HG03045 (cell line): ENCODE results near the gene ZFPL1.
A peak's percentile ranks its signal among the peaks of the same experiment; 100 is the strongest.
"Not testable (repeated sequence)": the region's sequence is repeated elsewhere in the genome, so short reads cannot be mapped to it uniquely, and the experiment has no call there.

Experiments used
- ATAC-seq: cut with Tn5 transposase; IDR thresholded peaks from one replicate; pipeline ENCODE4 v1.9.1; 2021; ENCODE audit warnings: mild to moderate bottlenecking, moderate library complexity; ENCODE audit not compliant: unreplicated experiment

Gene ZFPL1

DNA sequence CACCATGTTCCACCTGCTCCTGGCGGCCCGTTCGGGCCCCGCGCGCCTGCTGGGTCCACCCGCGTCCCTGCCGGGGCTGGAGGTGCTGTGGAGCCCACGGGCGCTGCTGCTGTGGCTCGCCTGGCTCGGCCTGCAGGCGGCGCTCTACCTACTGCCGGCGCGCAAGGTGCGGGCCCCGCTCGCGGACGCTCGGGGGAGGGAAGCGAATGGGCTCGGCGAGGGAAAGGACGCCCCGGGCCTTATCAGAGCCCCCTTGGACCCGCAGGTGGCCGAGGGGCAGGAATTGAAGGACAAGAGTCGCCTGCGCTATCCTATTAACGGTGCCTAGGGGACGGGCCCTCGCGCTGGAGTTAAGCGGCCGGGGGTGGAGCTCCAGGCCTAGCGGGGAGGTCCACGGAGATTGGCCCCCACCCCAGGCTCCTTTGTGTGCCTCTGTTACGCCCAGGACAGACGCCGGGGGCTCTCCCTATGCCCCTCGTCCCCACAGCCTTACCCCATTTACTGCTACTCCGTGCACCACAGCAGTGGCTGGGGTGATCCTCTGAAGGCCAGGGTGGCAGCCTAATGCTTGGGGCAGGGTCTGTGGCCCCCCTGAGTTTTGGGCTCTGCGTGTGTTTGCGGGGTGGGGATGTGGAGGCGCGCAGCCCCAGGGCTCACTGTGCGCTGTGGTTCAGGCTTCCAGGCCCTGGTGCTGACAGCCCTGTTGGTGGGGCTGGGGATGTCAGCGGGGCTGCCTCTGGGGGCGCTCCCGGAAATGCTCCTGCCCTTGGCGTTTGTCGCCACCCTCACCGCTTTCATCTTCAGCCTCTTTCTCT, 28.7 kb downstream of the ZFPL1 start:
- peak; percentile 29 for ATAC-seq

DNA sequence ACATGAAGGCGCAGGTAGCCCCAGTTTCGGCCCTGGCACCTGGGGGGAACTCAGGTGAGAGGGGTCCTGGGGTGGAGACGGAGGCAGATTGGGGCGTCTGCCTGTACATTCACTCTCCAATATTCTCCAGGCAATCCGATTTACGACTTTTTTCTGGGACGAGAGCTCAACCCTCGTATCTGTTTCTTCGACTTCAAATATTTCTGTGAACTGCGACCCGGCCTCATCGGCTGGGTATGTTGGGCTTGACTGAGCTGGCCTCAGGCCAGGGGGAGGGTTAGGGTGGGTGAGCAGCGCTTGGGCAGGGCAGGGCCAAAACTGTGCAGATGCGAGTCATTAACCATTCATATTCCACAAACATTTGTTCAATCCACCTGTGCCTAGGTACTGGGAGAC, 29.3 kb downstream of the ZFPL1 start:
- no peak for ATAC-seq

- ATAC-seq, result no peak
These were observed 29.8 kb downstream of the ZFPL1 start for GRCh38 chr11:65113839-65114238.

DNA sequence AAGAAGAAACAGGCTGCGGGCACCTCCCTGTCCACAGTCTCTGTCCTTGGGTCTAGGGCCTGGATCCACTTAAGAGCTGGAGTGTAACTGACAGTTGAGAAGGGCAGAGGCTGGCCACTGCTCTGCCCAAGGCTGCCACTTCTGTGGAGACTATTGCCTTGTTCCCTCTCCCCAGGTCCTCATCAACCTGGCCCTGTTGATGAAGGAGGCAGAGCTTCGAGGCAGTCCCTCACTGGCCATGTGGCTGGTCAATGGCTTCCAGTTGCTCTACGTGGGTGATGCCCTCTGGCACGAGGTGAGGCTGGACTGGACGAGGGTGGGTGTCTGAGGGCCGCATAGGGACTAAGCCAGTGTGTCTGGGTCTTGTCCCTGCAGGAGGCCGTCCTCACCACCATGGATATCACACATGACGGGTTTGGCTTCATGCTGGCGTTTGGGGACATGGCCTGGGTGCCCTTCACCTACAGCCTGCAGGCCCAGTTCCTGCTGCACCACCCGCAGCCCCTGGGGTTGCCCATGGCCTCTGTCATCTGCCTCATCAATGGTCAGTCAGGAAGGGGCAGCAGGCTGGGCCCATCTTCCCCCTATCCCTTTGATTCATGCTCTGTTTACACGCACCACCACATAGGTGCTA, 30.6 kb downstream of the ZFPL1 start:
- no peak for ATAC-seq

GRCh38 chr11:65115361-65116082, 31.5 kb downstream of the ZFPL1 start:
- ATAC-seq, result no peak

DNA sequence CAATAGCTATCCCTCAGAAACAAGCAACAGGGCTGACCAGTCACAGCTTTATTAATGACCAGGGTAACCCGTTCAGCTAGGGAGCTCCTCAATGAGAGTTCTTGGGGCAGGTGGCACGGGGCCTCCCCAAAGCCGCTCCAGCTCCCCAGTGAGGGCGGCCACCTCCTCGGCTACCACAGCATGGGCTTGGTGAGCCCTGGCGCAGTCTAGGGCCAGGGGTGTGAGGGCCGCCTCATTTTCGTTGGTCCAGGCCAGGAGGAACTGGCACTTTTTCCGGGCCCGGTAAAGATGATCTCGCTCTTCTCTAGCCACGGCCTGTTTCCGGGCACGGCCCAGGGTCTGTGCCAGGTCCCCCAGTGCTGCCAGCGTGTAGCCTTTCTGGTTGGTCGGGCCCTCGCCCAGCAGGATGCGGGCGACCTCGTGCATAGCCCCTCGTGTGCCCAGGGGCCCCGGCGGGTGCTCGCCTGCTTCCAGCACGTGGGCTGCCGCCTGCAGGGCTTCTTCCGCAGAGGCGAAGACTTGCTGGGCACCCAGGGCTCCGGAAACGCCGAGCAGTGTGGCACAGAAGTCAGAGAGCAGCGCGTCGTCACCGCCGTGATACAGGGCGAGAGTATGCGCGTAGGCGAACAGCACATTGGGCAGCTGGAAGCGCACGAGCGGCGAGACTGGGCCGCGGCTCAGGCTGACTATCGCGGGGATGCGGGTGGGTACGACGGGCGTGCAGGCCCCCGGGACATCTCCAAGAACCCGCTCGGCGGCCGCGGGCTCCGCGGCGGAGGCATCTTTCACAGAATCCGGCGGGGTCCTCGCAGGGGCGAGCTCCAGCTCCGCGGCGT, 32.6 kb downstream of the ZFPL1 start:
- ATAC-seq, result no peak

DNA sequence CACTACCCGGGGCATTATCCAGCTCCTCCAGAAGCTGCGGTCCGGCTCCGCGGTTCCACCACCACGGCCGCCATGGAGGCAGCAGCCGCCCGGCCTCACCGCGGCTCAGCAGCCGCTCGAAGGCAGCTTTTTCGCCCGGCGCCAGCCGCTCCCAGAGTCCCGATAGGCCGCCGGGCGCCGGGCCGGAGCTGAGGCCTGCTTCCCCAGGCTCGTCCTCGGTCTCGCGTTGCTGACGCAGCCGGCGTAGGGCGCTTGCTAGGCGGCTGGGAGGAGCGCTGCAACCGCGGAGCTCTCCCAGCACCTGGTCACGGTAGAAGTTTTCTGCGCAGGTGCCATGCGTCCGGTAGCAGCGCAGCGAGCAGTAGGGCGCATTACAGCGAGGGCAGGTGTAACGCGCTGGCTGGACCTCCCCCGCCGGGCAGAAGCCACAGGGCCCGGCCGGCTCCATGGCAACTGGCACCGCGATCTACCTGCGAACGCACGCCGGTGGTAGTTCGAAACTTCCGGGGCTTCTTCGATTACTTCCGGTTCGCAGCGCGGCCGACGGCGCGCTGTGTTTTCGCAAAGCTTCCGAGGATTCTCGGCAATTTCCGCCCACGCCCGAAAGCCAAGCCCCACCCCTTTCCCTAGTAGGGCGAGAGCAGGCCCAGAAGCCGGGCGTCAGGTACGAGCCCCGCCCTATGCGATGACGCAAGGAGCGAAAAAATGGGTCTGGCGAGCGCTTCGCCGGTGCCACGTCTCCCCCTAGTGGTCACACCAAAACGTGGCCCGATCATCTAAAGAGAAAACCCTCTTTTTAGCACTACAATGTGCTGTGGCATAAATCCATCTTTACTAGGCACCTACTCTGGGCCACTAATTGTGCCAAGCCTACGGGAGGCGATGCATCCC, 33.4 kb downstream of the ZFPL1 start, which contains the start of gene ZNHIT2:
TSS of gene ZNHIT2 (minus strand) at position 496 of the 891 bp plus-strand sequence. CDS start at position 448, 48 bp downstream.
- ATAC-seq, result peak; percentile 50

DNA sequence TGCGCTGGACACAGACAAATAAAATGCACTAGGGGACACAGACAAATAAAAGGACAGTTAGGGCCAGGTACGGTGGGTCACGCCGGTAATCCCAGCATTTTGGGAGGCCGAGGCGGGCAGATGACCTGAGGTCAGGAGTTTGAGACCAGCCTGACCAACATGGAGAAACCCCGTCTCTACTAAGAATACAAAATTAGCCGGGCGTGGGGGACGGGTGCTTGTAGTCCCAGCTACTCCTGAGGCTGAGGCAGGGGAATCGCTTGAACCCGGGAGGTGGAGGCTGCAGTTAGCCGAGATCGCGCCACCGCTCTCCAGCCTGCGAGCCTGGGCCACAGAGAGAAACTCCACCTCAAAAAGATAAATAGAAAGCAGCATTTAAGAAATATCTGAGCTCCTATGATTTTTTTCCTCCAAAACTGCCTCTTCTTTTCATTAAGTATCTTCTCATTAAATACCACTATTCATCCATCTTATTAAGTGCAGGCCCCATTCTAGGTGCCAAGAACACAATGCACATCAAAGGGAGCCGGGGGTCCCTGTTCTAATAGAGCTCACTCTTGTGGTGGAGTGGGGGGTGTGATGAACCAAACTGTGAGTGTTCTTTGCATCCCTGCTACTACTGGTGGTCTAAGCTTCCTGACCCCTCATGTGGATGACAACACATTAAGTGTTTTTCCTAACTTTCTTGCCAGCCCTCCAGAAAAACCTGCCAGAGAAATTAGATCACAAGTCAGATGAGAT, 34.2 kb downstream of the ZFPL1 start:
- no peak for ATAC-seq

DNA sequence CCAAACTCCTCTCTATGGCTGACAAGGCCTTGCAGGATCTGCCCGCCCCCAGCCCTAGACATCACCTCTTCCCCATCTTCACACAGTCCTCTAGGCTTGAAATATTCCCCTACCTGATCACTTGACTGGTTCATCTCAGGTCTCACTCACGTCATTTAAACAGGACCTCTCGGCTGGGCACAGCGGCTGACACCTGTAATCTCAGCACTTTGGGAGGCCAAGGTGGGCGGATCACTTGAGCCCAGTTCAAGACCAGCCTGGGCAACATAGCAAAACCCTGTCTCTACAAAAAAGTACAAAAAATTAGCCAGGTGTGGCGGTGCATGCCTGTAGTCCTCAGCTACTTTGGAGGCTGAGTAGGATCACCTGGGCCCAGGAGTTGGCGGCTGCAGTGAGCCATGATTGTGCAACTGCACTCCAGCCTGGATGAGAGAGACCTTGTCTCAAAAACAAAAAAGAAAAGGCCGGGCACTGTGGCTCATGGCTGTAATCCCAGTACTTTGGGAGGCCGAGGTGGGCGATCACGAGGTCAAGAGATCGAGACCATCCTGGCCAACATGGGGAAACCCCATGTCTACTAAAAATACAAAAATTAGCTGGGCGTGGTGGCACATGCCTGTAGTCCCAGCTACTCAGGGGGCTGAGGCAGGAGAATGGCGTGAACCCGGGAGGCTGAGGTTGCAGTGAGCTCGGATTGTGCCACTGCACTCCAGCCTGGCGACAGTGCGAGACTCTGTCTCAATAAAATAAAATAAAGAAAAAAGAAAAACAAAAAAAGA, 35.1 kb downstream of the ZFPL1 start:
- ATAC-seq, result not testable (repeated sequence)

- no peak for ATAC-seq
These were observed 35.6 kb downstream of the ZFPL1 start for GRCh38 chr11:65119670-65119995.

DNA sequence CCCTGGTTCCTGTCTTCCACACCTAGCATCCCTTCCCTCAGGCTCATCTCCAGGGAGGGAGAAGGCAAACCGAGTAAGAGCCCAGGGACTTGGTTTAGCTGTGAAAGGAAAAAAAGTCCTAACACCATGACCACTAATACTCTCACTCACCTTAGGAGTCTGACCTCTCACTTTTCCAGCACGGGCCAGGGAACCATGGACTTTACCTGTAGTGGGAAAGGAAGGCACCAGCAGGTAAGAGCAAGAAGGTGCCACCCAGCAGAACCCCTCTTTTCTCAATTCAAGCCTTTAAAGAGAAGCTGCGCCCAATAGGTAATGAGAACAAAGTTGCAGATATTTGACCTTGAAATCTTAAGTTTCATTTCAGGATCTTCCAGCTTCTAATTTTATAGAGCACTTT, 36.8 kb downstream of the ZFPL1 start:
- no peak for ATAC-seq

GRCh38 chr11:65121447-65121864, 37.4 kb downstream of the ZFPL1 start:
- no peak for ATAC-seq

GRCh38 chr11:65121865-65122696, 38.1 kb downstream of the ZFPL1 start, which contains the start of the genes FAU and MRPL49:
Gene FAU (minus strand): TSS chr11:65122134. CDS start chr11:65121813, 321 bp downstream.
Gene MRPL49 (plus strand): TSS chr11:65122321. CDS start chr11:65122347, 26 bp downstream.
- peak; percentile 65 for ATAC-seq

GRCh38 chr11:65124480-65125196, 40.6 kb downstream of the ZFPL1 start:
- no peak for ATAC-seq

GRCh38 chr11:65125197-65126056, 41.4 kb downstream of the ZFPL1 start:
- no peak for ATAC-seq
